Smooth muscle cell (in vitro differentiated cells): ENCODE data around the gene GPR158. TPM values are rescaled to one million over a fixed set of nuclear protein-coding genes. Genes with fewer than 3 reads are reported as not detected.

ENCODE experiments used
- DNase-seq: peaks from one replicate; lab custom pipeline; 2025; ENCODE audit not compliant: unreplicated experiment; lab: John Stamatoyannopoulos, UW
- H2AFZ ChIP-seq: fragments of 200-600 bp; sonication (generic); 2 replicates; pipeline ENCODE4 v1.6.0; 2016; ENCODE audit warnings: antibody characterized with exemption, low read depth, mild to moderate bottlenecking
- H3F3A ChIP-seq: fragments of 200-600 bp; sonication (generic); 2 replicates; pipeline ENCODE4 v1.6.0; 2017; ENCODE audit warnings: antibody characterized with exemption, low read depth
- H3K27ac ChIP-seq: fragments of 200-600 bp; sonication (generic); 2 replicates; pipeline ENCODE4 v1.5.1; 2016; ENCODE audit warnings: low read depth, mild to moderate bottlenecking
- H3K27me3 ChIP-seq: fragments of 200-600 bp; sonication (generic); 2 replicates; pipeline ENCODE4 v1.6.1; 2016; ENCODE audit warnings: low read depth, mild to moderate bottlenecking
- H3K36me3 ChIP-seq: fragments of 200-600 bp; sonication (generic); 2 replicates; pipeline ENCODE4 v1.5.1; 2016; ENCODE audit warnings: low read depth
- H3K4me1 ChIP-seq: fragments of 200-600 bp; sonication (generic); 2 replicates; pipeline ENCODE4 v1.5.1; 2016; ENCODE audit warnings: low read depth
- H3K4me2 ChIP-seq: fragments of 200-600 bp; sonication (generic); 2 replicates; pipeline ENCODE4 v1.6.0; 2016; ENCODE audit warnings: mild to moderate bottlenecking
- H3K4me3 ChIP-seq: fragments of 200-600 bp; sonication (generic); 2 replicates; pipeline ENCODE4 v1.5.1; 2016; ENCODE audit warnings: mild to moderate bottlenecking
- H3K79me2 ChIP-seq: fragments of 200-600 bp; sonication (generic); 2 replicates; pipeline ENCODE4 v1.6.0; 2016; ENCODE audit warnings: low read depth, mild to moderate bottlenecking
- H3K9ac ChIP-seq: fragments of 200-600 bp; sonication (generic); 2 replicates; pipeline ENCODE4 v1.6.0; 2016; ENCODE audit warnings: low read depth
- H3K9me3 ChIP-seq: fragments of 200-600 bp; sonication (generic); replicated peaks from 2 replicates; pipeline ENCODE4 v1.5.1; 2016; ENCODE audit warnings: low read depth
- H4K20me1 ChIP-seq: fragments of 200-600 bp; sonication (generic); 2 replicates; pipeline ENCODE4 v1.6.0; 2016; ENCODE audit warnings: low read depth
- CTCF ChIP-seq: fragments of 200-600 bp; sonication (generic); IDR thresholded peaks from 2 replicates; pipeline ENCODE4 v1.5.1; 2017; ENCODE audit warnings: borderline replicate concordance, mild to moderate bottlenecking, antibody characterized with exemption; ENCODE audit not compliant: insufficient read depth, poor library complexity, severe bottlenecking
- WGBS: methylation state at CpG from one replicate; pipeline ENCODE4 v1.1.7; 2016; ENCODE audit warnings: low lambda C conversion rate; 5-methylcytosine and 5-hydroxymethylcytosine counted together
- polyA plus RNA-seq: library from polyadenylated mRNA; unstranded; fragments of >200 nt; fragmentation: Nextera tagmentation; extraction: Ambion mirVana; gene quantifications from 2 replicates; pipeline ENCODE4 v1.2.1, GENCODE V29; 2016
- total RNA-seq: library from RNA; depleted of rRNA; stranded (reverse); fragments of >200 nt; gene quantifications from 2 replicates; pipeline ENCODE4 v1.2.3, GENCODE V29; 2014

Gene GPR158
- total and polyA plus RNA-seq, 2 experiments from 2014 or later: 1.5 to 5.5 TPM

- Histone ChIP-seq H3K9me3 (no peaks in the 10 kb centered on the region), H3K4me3 (no peak overlapping the region), H3K27me3 (no peaks in the 10 kb centered on the region), H3K9ac (no peak overlapping the region), H3K79me2 (no peaks in the 10 kb centered on the region), H3K27ac (peak overlapping the region; percentile 73), H3K4me1 (peaks cover 8% of the 10 kb centered on the region), H3K36me3 (no peaks in the 10 kb centered on the region), H3K4me2 (peak overlapping the region; percentile 51), H3F3A (no peaks in the 10 kb centered on the region), H4K20me1 (no peaks in the 10 kb centered on the region), H2AFZ (peak overlapping the region; percentile 68)
- DNase-seq: no peak
- 24% methylated on average over 4 of the region's 4 CpGs for WGBS
- TF ChIP-seq CTCF: no peak
Observed at GRCh38 chr10:25600651-25601050, 425.9 kb downstream of the GPR158 start.

- H3K4me3 ChIP-seq: no peak overlapping the region
- peak overlapping the region; percentile 33 for H3K4me2 ChIP-seq
- WGBS: 45% methylated on average over 4 of the region's 4 CpGs
Observed at GRCh38 chr10:25604591-25604990, 429.8 kb downstream of the GPR158 start.

GRCh38 chr10:25614652-25615051 lies 439.9 kb downstream of the GPR158 start:
- Histone ChIP-seq H2AFZ (no peak overlapping the region), H3K27me3 (no peaks in the 10 kb centered on the region), H3K4me1 (no peaks in the 10 kb centered on the region), H3K9ac (no peak overlapping the region), H3K36me3 (no peaks in the 10 kb centered on the region), H3F3A (no peaks in the 10 kb centered on the region), H3K9me3 (no peaks in the 10 kb centered on the region), H3K79me2 (no peaks in the 10 kb centered on the region), H3K4me3 (no peak overlapping the region), H4K20me1 (no peaks in the 10 kb centered on the region), H3K27ac (no peak overlapping the region), H3K4me2 (no peak overlapping the region)
- WGBS: 75% methylated on average over 2 of the region's 2 CpGs
- TF ChIP-seq CTCF: no peak
- DNase-seq: no peak

More at GRCh38 chr10:25604591-25604990, 429.8 kb downstream of the GPR158 start:
- peak overlapping the region; percentile 12 for H3K27ac ChIP-seq
- no peak for TF ChIP-seq CTCF
- H2AFZ ChIP-seq: peak overlapping the region; percentile 4
- H3K9me3 ChIP-seq: no peaks in the 10 kb centered on the region
- no peaks in the 10 kb centered on the region for H3K79me2 ChIP-seq
- H3K36me3 ChIP-seq: no peaks in the 10 kb centered on the region
- no peaks in the 10 kb centered on the region for H3F3A ChIP-seq
- DNase-seq: no peak
- no peaks in the 10 kb centered on the region for H4K20me1 ChIP-seq
- H3K27me3 ChIP-seq: no peaks in the 10 kb centered on the region
- H3K4me1 ChIP-seq: peaks cover 8% of the 10 kb centered on the region
- H3K9ac ChIP-seq: no peak overlapping the region

GRCh38 chr10:25615926-25616325 lies 441.1 kb downstream of the GPR158 start:
- no peak overlapping the region for H3K27ac ChIP-seq
- no peak overlapping the region for H3K4me3 ChIP-seq
- no peaks in the 10 kb centered on the region for H3K79me2 ChIP-seq
- H2AFZ ChIP-seq: no peak overlapping the region
- no peak for TF ChIP-seq CTCF
- H3K9me3 ChIP-seq: no peaks in the 10 kb centered on the region
- H3K27me3 ChIP-seq: no peaks in the 10 kb centered on the region
- DNase-seq: no peak
- WGBS: 94% methylated on average over 5 of the region's 5 CpGs
- no peaks in the 10 kb centered on the region for H3K36me3 ChIP-seq
- H4K20me1 ChIP-seq: no peaks in the 10 kb centered on the region
- no peaks in the 10 kb centered on the region for H3K4me1 ChIP-seq
- H3K9ac ChIP-seq: no peak overlapping the region
- H3K4me2 ChIP-seq: no peak overlapping the region
- H3F3A ChIP-seq: no peaks in the 10 kb centered on the region
